Left ventricle myocardium inferior (tissue), 1 donor: ENCODE results near the gene HLCS. TPM values are rescaled to one million over a fixed set of nuclear protein-coding genes. Genes with fewer than 3 reads are reported as not detected.
"Not testable (repeated sequence)": the region's sequence is repeated elsewhere in the genome, so short reads cannot be mapped to it uniquely, and the experiment has no call there.

Source experiments
- DNase-seq: peaks from one replicate; pipeline ENCODE4 v3.0.0-alpha.2; 2020
- H3K27ac ChIP-seq: fragments of 200-600 bp; replicated peaks from 2 replicates; pipeline ENCODE4 v1.8.0; 2021
- H3K27me3 ChIP-seq: fragments of 200-600 bp; 2 replicates; pipeline ENCODE4 v1.8.0; 2021; ENCODE audit warnings: low read depth
- H3K36me3 ChIP-seq: fragments of 200-600 bp; 2 replicates; pipeline ENCODE4 v1.8.0; 2021
- H3K4me1 ChIP-seq: fragments of 200-600 bp; 2 replicates; pipeline ENCODE4 v1.8.0; 2021
- H3K4me3 ChIP-seq: fragments of 200-600 bp; 2 replicates; pipeline ENCODE4 v1.8.0; 2021; ENCODE audit warnings: mild to moderate bottlenecking, moderate library complexity
- H3K9me3 ChIP-seq: fragments of 200-600 bp; replicated peaks from 2 replicates; pipeline ENCODE4 v1.8.0; 2021
- intact Hi-C: fragments of 100-400 bp; cut with micrococcal nuclease; formaldehyde crosslinking; loops from one replicate; pipeline ENCODE4 v1.11.0; 2022
- total RNA-seq: library from RNA; stranded (reverse); fragmentation: NEBNext Ultra II Directional; extraction: Animal tissue kit (Norgen Biotek cat#: 25700); gene quantifications from one replicate; pipeline ENCODE4 v1.2.1, GENCODE V29; 2021
- TF ChIP-seq, protein P1 (sequence below): fragments of 200-600 bp; IDR thresholded peaks from 2 replicates; pipeline ENCODE4 v1.8.0; 2021; ENCODE audit warnings: antibody characterized with exemption, mild to moderate bottlenecking, borderline replicate concordance
- donor health status: DM: no; HTN: yes; CAD: no; lungs with severe emphysema.

HLCS gene
- total RNA-seq, 1 donor from 2014 or later = 5.3 TPM

DNA sequence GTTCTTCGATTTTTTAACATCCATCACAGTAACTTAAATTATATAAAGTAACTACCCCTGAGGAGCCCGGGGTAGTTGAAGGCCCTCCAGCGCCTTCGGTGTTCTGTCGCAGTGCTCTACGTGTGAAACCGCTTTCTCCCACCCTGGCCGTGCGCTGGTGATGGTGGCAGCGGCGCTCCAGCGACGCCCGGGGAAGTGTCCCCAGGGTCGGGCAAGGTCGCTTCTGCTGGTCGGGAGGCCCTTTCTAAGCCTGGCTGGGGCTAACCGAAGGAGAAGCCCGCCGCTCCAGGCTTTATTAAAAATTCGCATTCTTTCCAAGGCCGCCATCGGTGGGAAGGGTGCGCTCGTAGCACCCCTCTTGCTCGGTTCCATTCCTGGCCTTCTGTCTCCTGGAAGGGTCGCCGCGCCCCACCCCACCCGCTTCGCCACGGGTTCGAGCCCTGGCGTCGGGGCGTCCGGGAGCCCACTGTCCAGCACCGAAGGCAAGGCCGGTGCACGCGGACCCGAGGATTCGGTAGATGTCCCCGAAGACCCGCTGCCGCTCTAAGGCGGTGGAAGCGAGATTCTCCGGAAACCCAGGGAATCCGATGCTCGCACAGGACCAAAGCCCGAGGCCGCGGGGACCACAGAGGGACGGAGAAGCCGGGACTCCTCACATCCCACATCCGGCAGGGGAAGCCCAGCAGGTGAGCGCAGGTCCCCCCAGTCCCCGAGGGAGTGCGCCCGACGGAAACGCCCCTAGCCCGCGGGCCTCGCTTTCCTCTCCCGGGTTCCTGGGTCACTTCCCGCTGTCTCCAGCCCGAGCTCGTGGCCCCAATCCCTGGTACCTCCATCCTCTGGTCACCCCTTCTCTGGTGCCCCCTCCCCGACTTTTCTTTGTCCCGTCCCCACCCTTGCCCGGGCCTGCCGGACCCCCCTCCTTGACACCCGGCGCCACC is 39.3 kb upstream of the HLCS start:
- H3K27me3 ChIP-seq = peaks cover 61% of the 10 kb centered on the region
- TF ChIP-seq, protein P1, sequence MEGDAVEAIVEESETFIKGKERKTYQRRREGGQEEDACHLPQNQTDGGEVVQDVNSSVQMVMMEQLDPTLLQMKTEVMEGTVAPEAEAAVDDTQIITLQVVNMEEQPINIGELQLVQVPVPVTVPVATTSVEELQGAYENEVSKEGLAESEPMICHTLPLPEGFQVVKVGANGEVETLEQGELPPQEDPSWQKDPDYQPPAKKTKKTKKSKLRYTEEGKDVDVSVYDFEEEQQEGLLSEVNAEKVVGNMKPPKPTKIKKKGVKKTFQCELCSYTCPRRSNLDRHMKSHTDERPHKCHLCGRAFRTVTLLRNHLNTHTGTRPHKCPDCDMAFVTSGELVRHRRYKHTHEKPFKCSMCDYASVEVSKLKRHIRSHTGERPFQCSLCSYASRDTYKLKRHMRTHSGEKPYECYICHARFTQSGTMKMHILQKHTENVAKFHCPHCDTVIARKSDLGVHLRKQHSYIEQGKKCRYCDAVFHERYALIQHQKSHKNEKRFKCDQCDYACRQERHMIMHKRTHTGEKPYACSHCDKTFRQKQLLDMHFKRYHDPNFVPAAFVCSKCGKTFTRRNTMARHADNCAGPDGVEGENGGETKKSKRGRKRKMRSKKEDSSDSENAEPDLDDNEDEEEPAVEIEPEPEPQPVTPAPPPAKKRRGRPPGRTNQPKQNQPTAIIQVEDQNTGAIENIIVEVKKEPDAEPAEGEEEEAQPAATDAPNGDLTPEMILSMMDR = no peak
- no peak for DNase-seq

DNA sequence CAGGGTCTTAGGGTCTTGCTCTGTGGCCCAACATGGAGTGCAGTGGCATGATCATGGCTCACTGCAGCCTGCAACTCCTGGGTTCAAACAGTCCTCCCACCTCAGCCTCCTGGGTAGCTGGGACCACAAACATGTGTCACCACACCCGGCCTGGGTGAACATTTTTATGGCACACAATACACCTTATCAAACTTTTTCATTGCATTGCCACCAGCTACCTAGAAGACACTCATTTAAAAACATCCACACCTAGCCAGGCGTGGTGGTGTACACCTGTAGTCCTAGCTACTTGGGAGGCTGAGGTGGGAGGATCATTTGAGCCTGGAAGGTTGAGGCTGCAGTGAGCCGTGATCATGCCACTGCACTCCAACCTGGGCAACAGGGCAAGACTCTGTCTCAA is 37.4 kb upstream of the HLCS start:
- DNase-seq, intact Hi-C loops, H3K27ac ChIP-seq, H3K9me3 ChIP-seq, H3K4me3 ChIP-seq, H3K36me3 ChIP-seq: not testable (repeated sequence)
- peaks cover 42% of the 10 kb centered on the region for H3K27me3 ChIP-seq
- H3K4me1 ChIP-seq = peaks cover 17% of the 10 kb centered on the region

More for the DNA sequence above, 39.3 kb upstream of the HLCS start:
- Histone ChIP-seq H3K36me3 (no peaks in the 10 kb centered on the region), H3K4me1 (peaks cover 28% of the 10 kb centered on the region), H3K9me3 (no peaks in the 10 kb centered on the region), H3K4me3 (peak overlapping the region; percentile 65), H3K27ac (no peak overlapping the region)
- intact Hi-C loops = no loop called here

DNA sequence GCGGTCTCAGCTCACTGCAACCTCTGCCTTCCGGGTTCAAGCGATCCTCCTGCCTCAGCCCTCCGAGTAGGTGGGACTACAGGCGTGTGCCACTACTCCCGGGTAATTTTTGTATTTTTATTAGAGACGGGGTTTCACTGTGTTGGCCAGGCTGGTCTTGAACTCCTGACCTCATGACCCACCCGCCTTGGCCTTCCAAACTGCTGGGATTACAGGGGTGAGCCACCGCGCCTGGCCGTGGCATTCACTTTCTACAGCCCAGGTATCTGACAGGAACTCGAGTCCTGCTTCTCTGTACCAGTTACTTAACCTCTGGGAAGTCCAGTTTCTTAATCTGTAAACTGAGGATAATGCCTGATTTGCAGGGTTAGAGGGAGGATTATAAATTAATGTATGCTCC is 36.4 kb upstream of the HLCS start:
- H3K27ac ChIP-seq, DNase-seq, H3K9me3 ChIP-seq, H3K36me3 ChIP-seq, intact Hi-C loops, H3K4me3 ChIP-seq: not testable (repeated sequence)
- peaks cover 32% of the 10 kb centered on the region for H3K27me3 ChIP-seq
- H3K4me1 ChIP-seq = peaks cover 17% of the 10 kb centered on the region

DNA sequence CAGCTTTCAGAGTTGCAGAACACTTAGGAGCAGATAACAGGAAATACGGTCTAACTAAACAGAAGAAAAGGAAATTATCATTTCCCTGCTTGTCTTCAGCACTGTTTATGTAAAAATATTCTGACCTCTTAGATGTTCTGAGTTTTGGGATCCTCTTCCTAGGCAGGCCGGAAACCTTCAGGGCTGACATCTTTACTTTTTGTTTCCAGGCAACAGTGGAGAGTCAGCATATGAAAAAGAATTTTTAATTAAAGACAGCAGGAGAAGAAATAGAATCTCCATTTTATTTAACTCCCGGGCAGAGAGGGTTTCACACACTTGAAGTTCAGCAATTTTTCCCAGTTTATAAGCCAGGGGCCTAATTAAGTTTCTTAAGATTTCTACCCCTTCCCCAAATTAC is 35.0 kb upstream of the HLCS start:
- H3K9me3 ChIP-seq = no peaks in the 10 kb centered on the region
- H3K4me3 ChIP-seq = no peak overlapping the region
- TF ChIP-seq, protein P1 = no peak
- peaks cover 7% of the 10 kb centered on the region for H3K4me1 ChIP-seq
- peaks cover 31% of the 10 kb centered on the region for H3K27me3 ChIP-seq
- intact Hi-C loops = no loop called here
- no peak for DNase-seq
- H3K27ac ChIP-seq = no peak overlapping the region
- H3K36me3 ChIP-seq = no peaks in the 10 kb centered on the region

DNA sequence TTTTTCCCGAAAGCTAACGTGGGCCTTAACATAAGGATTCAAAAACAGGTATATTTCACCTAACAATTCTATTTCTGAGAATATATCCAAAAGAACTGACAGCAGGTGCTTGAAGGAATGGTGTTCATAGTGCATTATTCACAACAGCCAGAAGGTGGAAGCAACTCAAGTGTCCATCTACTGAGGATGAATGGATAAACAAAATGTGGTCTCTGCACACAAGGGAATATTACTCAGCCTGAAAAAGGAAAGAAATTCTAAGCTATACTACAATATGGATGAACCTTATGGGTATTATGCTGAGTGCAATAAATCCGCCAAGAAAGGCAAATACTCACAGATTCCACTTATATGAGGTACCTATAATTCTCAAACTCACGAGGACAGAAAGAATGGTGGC is 33.9 kb upstream of the HLCS start:
- TF ChIP-seq, protein P1 = no peak
- intact Hi-C loops = no loop called here
- no peak overlapping the region for H3K27ac ChIP-seq
- H3K36me3 ChIP-seq = no peaks in the 10 kb centered on the region
- DNase-seq = no peak
- no peak overlapping the region for H3K4me3 ChIP-seq
- no peaks in the 10 kb centered on the region for H3K9me3 ChIP-seq
- H3K27me3 ChIP-seq = peaks cover 26% of the 10 kb centered on the region
- H3K4me1 ChIP-seq = no peaks in the 10 kb centered on the region

DNA sequence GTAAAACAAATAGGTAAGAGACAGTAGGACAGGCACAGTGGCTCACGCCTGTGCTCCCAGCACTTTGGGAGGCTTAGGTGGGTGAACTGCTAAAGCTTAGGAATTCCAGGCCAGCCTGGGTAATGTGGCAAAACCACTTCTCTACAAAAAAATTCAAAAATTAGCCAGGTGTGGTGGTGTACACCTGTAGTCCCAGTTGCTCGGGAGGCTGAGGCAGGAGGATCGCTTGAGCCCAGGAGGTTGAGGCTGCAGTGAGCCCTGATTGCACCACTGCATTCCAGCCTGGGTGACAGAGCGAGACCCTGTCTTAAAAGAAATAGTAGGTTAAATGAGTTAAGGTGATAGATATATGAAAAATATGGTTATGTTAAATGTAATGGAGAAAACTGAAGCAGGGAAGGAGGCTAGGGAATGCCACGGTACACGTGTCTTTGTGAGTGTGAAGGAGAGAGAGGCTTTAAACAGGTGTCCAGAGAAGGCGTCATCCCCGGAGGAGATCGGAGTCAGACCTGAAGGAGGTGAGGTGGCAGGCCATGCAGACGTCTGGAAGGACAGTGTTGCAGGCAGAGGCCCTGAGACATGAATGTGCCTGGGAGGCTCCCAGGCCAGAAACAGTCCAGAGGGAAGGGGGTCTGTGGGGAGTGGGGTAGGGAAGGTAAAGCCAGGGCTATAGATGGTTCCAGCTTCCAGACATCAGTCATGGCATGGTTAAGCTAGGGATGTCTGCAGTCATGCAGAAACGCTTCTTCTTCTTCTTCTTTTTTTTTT is 32.8 kb upstream of the HLCS start:
- Histone ChIP-seq H3K4me1 (no peaks in the 10 kb centered on the region), H3K9me3 (peaks cover 2% of the 10 kb centered on the region), H3K4me3 (no peak overlapping the region), H3K27ac (no peak overlapping the region), H3K36me3 (no peaks in the 10 kb centered on the region), H3K27me3 (peaks cover 27% of the 10 kb centered on the region)
- TF ChIP-seq, protein P1 = no peak
- DNase-seq = no peak
- intact Hi-C loops = no loop called here

DNA sequence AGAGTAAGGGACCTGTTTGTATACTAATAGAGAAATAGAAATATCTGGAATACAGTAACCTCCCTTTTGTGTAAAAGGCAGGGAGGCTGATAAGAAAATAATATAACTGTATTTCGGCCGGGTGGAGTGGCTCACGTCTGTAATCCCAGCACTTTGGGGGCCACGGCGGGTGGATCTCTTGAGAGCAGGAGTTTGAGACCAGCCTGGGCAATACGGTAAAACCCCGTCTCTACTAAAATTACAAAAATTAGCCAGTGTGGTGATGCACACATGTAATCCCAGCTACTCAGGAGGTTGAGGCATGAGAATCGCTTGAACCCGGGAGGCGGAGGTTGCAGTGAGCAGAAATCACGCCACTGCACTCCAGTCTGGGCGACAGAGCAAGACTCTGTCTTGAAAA is 28.8 kb upstream of the HLCS start:
- H3K27ac ChIP-seq, intact Hi-C loops: not testable (repeated sequence)
- peaks cover 51% of the 10 kb centered on the region for H3K27me3 ChIP-seq

More for the DNA sequence above, 28.8 kb upstream of the HLCS start:
- H3K4me1 ChIP-seq, H3K36me3 ChIP-seq, H3K9me3 ChIP-seq, H3K4me3 ChIP-seq, DNase-seq: not testable (repeated sequence)
